Astrocyte (in vitro differentiated cells and primary cell): ENCODE measurements around the gene HEXIM2. TPM values are rescaled to one million over a fixed set of nuclear protein-coding genes. Genes with fewer than 3 reads are reported as not detected.
A peak's percentile ranks its signal among the peaks of the same experiment; 100 is the strongest.

Experiments
- DNase-seq: peaks from one replicate; pipeline ENCODE4 v3.0.0-alpha.2; 2010; ENCODE audit warnings: low read depth
- FAIRE-seq: peaks from 2 replicates; lab custom pipeline; 2011; peaks lifted over from hg19 to GRCh38; lab: Jason Lieb, UNC
- H2AFZ ChIP-seq: 2 replicates; pipeline ENCODE4 v1.6.0; 2012; ENCODE audit warnings: low read depth, low read length, inconsistent platforms
- H3K27ac ChIP-seq: 2 replicates; pipeline ENCODE4 v1.5.1; 2011; ENCODE audit warnings: low read depth, low read length, inconsistent platforms
- H3K27me3 ChIP-seq: 2 replicates; pipeline ENCODE4 v1.6.0; 2011; ENCODE audit warnings: low read length, inconsistent platforms; ENCODE audit not compliant: insufficient read depth
- H3K36me3 ChIP-seq: 2 replicates; pipeline ENCODE4 v1.5.1; 2011; ENCODE audit warnings: low read length, inconsistent platforms; ENCODE audit not compliant: insufficient read depth
- H3K4me1 ChIP-seq: 2 replicates; pipeline ENCODE4 v1.5.1; 2011; ENCODE audit warnings: low read length, inconsistent platforms; ENCODE audit not compliant: insufficient read depth
- H3K4me2 ChIP-seq: 2 replicates; pipeline ENCODE4 v1.6.0; 2012; ENCODE audit warnings: low read length, inconsistent platforms
- H3K4me3 ChIP-seq: 2 replicates; pipeline ENCODE4 v1.5.1; 2011; ENCODE audit warnings: low read depth, mild to moderate bottlenecking, low read length, inconsistent platforms; ENCODE audit not compliant: insufficient read depth
- H3K79me2 ChIP-seq: 2 replicates; pipeline ENCODE4 v1.6.0; 2012; ENCODE audit warnings: mild to moderate bottlenecking, low read length, inconsistent platforms; ENCODE audit not compliant: insufficient read depth
- H3K9ac ChIP-seq: 2 replicates; pipeline ENCODE4 v1.6.0; 2012; ENCODE audit warnings: mild to moderate bottlenecking, low read length, inconsistent platforms
- H3K9me3 ChIP-seq: 2 replicates; pipeline ENCODE4 v1.5.1; 2012; ENCODE audit warnings: low read depth, mild to moderate bottlenecking, low read length, inconsistent platforms; ENCODE audit not compliant: insufficient read depth
- H4K20me1 ChIP-seq: 2 replicates; pipeline ENCODE4 v1.6.0; 2012; ENCODE audit warnings: low read length, inconsistent platforms; ENCODE audit not compliant: insufficient read depth
- H3K27ac Mint-ChIP-seq: one replicate; pipeline ENCODE4 v1.8.0; 2021; ENCODE audit warnings: mild to moderate bottlenecking, mixed read lengths; ENCODE audit not compliant: unreplicated experiment
- H3K27me3 Mint-ChIP-seq: one replicate; pipeline ENCODE4 v1.8.0; 2021; ENCODE audit warnings: low read depth, mixed read lengths; ENCODE audit not compliant: unreplicated experiment
- H3K36me3 Mint-ChIP-seq: one replicate; pipeline ENCODE4 v1.8.0; 2021; ENCODE audit warnings: low read depth, mixed read lengths; ENCODE audit not compliant: unreplicated experiment
- H3K4me1 Mint-ChIP-seq: one replicate; pipeline ENCODE4 v1.8.0; 2021; ENCODE audit warnings: low read depth, mixed read lengths; ENCODE audit not compliant: unreplicated experiment
- H3K4me3 Mint-ChIP-seq: one replicate; pipeline ENCODE4 v1.8.0; 2021; ENCODE audit warnings: mild to moderate bottlenecking, moderate library complexity, mixed read lengths; ENCODE audit not compliant: unreplicated experiment
- H3K9me3 Mint-ChIP-seq: one replicate; pipeline ENCODE4 v1.8.0; 2021; ENCODE audit warnings: mild to moderate bottlenecking, mixed read lengths; ENCODE audit not compliant: unreplicated experiment
- CTCF ChIP-seq: IDR thresholded peaks from 2 replicates; pipeline ENCODE4 v1.5.1; 2011; ENCODE audit warnings: low read depth, mild to moderate bottlenecking, inconsistent platforms, low read length, moderate library complexity; ENCODE audit not compliant: insufficient read depth
- EZH2 ChIP-seq: IDR thresholded peaks from 2 replicates; pipeline ENCODE4 v1.6.1; 2012; ENCODE audit warnings: mild to moderate bottlenecking, low read length, inconsistent platforms; ENCODE audit not compliant: insufficient read depth
- total RNA-seq: library from RNA; stranded (reverse); gene quantifications from 2 replicates; pipeline ENCODE4 v1.2.1, GENCODE V29; 2021

HEXIM2 gene
- total RNA-seq, 1 donor from 2014 or later, result 9.0 TPM

GRCh38 chr17:45125509-45125908 lies 36.2 kb upstream of the HEXIM2 start:
- H3K27ac Mint-ChIP-seq, result peak overlapping the region; percentile 18
- H3K27me3 Mint-ChIP-seq, result no peaks in the 10 kb centered on the region
- no peak overlapping the region for H3K4me3 Mint-ChIP-seq
- no peaks in the 10 kb centered on the region for H3K36me3 ChIP-seq
- no peaks in the 10 kb centered on the region for H3K9me3 ChIP-seq
- H3K4me3 ChIP-seq, result no peak overlapping the region
- peaks cover 65% of the 10 kb centered on the region for H3K79me2 ChIP-seq
- peaks cover 34% of the 10 kb centered on the region for H3K4me1 Mint-ChIP-seq
- no peak for DNase-seq
- no peak overlapping the region for H3K27ac ChIP-seq
- no peak overlapping the region for H3K9ac ChIP-seq
- H3K36me3 Mint-ChIP-seq, result peaks cover 4% of the 10 kb centered on the region
- TF ChIP-seq EZH2, result no peak
- TF ChIP-seq CTCF, result no peak
- H2AFZ ChIP-seq, result no peak overlapping the region
- no peak for FAIRE-seq
- no peaks in the 10 kb centered on the region for H3K27me3 ChIP-seq
- H3K4me2 ChIP-seq, result no peak overlapping the region
- peaks cover 50% of the 10 kb centered on the region for H3K4me1 ChIP-seq
- peaks cover under 1% of the 10 kb centered on the region for H4K20me1 ChIP-seq
- H3K9me3 Mint-ChIP-seq, result no peaks in the 10 kb centered on the region

GRCh38 chr17:45127207-45127547 lies 34.5 kb upstream of the HEXIM2 start:
- Mint-ChIP-seq H3K4me1 (peaks cover 38% of the 10 kb centered on the region), H3K4me3 (no peak overlapping the region), H3K27ac (peak overlapping the region; percentile 95), H3K27me3 (no peaks in the 10 kb centered on the region), H3K36me3 (peaks cover 4% of the 10 kb centered on the region), H3K9me3 (no peaks in the 10 kb centered on the region)
- Histone ChIP-seq H3K27me3 (no peaks in the 10 kb centered on the region), H3K4me2 (peak overlapping the region; percentile 69), H3K4me1 (peaks cover 63% of the 10 kb centered on the region), H3K27ac (peak overlapping the region; percentile 44), H3K9me3 (no peaks in the 10 kb centered on the region), H2AFZ (peak overlapping the region; percentile 50), H3K79me2 (peaks cover 78% of the 10 kb centered on the region), H3K4me3 (no peak overlapping the region), H3K36me3 (no peaks in the 10 kb centered on the region), H4K20me1 (peaks cover 12% of the 10 kb centered on the region), H3K9ac (peak overlapping the region; percentile 55)
- FAIRE-seq, result no peak
- no peak for TF ChIP-seq CTCF
- no peak for TF ChIP-seq EZH2
- no peak for DNase-seq

- H3K4me1 Mint-ChIP-seq, result peaks cover 38% of the 10 kb centered on the region
- H3K36me3 ChIP-seq, result no peaks in the 10 kb centered on the region
- peak overlapping the region; percentile 69 for H3K4me2 ChIP-seq
- H3K27ac Mint-ChIP-seq, result peak overlapping the region; percentile 95
- no peak overlapping the region for H3K4me3 ChIP-seq
- peaks cover 12% of the 10 kb centered on the region for H4K20me1 ChIP-seq
- H3K27me3 Mint-ChIP-seq, result no peaks in the 10 kb centered on the region
- no peaks in the 10 kb centered on the region for H3K9me3 ChIP-seq
- H3K36me3 Mint-ChIP-seq, result peaks cover 4% of the 10 kb centered on the region
- DNase-seq, result peak; percentile 48
- peak overlapping the region; percentile 44 for H3K27ac ChIP-seq
- peak overlapping the region; percentile 50 for H2AFZ ChIP-seq
- no peaks in the 10 kb centered on the region for H3K9me3 Mint-ChIP-seq
- H3K27me3 ChIP-seq, result no peaks in the 10 kb centered on the region
- H3K4me1 ChIP-seq, result peaks cover 59% of the 10 kb centered on the region
- peak overlapping the region; percentile 79 for H3K4me3 Mint-ChIP-seq
- no peak for TF ChIP-seq EZH2
- no peak for TF ChIP-seq CTCF
- H3K79me2 ChIP-seq, result peaks cover 78% of the 10 kb centered on the region
- peak overlapping the region; percentile 55 for H3K9ac ChIP-seq
- no peak for FAIRE-seq
These were observed 34.0 kb upstream of the HEXIM2 start for GRCh38 chr17:45127548-45128300.
